Gastroesophageal sphincter (tissue), 4 donors: ENCODE measurements around the gene CIAO2B. TPM values are rescaled to one million over a fixed set of nuclear protein-coding genes. Genes with fewer than 3 reads are reported as not detected.

Experiments used
- ATAC-seq: fragments of 150-250 bp; one replicate; pipeline ENCODE4 v1.9.1; 2016; ENCODE audit warnings: mild to moderate bottlenecking, moderate library complexity
- H3K27ac ChIP-seq, 4 donors: fragments of 200-600 bp; sonication (generic) in 3 of 4; 1 replicate in 3 of 4; 2 replicates in 1 of 4; pipeline ENCODE4 v1.5.1; 2016 to 2019
- H3K27me3 ChIP-seq: fragments of 200-600 bp; sonication (generic); one replicate; pipeline ENCODE4 v1.5.1; 2019
- H3K36me3 ChIP-seq, 2 donors: fragments of 200-600 bp; sonication (generic); one replicate each; pipeline ENCODE4 v1.5.1; 2019; ENCODE audit warnings: control low read depth in 1 of 2
- H3K4me1 ChIP-seq, 3 donors: fragments of 200-600 bp; sonication (generic); 1 replicate in 2 of 3; 2 replicates in 1 of 3; pipeline ENCODE4 v1.5.1; 2016 to 2019; ENCODE audit warnings: control low read depth in 2 of 3
- H3K4me3 ChIP-seq, 2 donors: fragments of 200-600 bp; sonication (generic); one replicate each; pipeline ENCODE4 v1.5.1; 2019; ENCODE audit warnings: mild to moderate bottlenecking in 1 of 2, moderate library complexity in 1 of 2
- H3K9me3 ChIP-seq, 3 donors: fragments of 200-600 bp; sonication (generic); one replicate each; pipeline ENCODE4 v1.5.1; 2017 to 2019; ENCODE audit warnings: control low read depth in 2 of 3
- EP300 ChIP-seq: sonication (generic); formaldehyde crosslinking; IDR thresholded peaks from one replicate; pipeline ENCODE4 v1.6.1; 2017; ENCODE audit warnings: antibody characterized with exemption, mild to moderate bottlenecking
- POLR2A ChIP-seq, 2 donors: fragments of 450-650 bp; IDR thresholded peaks; one replicate each; pipeline ENCODE4 v1.6.1; 2017; ENCODE audit warnings: antibody characterized with exemption in 2 of 2, mild to moderate bottlenecking in 2 of 2, moderate library complexity in 1 of 2
- POLR2AphosphoS5 ChIP-seq: sonication (generic); formaldehyde crosslinking; IDR thresholded peaks from one replicate; pipeline ENCODE4 v1.6.1; 2017; ENCODE audit warnings: antibody characterized with exemption
- WGBS, 2 donors: methylation state at CpG; one replicate each; pipeline ENCODE4 v1.1.5; 2018; ENCODE audit warnings: low coverage in 1 of 2; 5-methylcytosine and 5-hydroxymethylcytosine counted together
- total RNA-seq, 4 donors: library from RNA; depleted of rRNA; stranded (reverse); fragments of >200 nt; gene quantifications; one replicate each; pipeline ENCODE4 v1.1.0, GENCODE V29; 2016
- TF ChIP-seq, protein P1 (sequence below), 4 experiments: fragments of 200-600 bp in 2 of 4; fragments of 450-650 bp in 2 of 4; sonication (generic) in 1 of 4; IDR thresholded peaks; one replicate each; pipeline ENCODE4 v1.5.1; 2017 to 2019; ENCODE audit warnings: antibody characterized with exemption in 4 of 4, mild to moderate bottlenecking in 2 of 4, moderate library complexity in 2 of 4

The CIAO2B gene
- total RNA-seq, 4 donors from 2014 or later, result 54.3 to 88.9 (median 79.5) TPM

DNA sequence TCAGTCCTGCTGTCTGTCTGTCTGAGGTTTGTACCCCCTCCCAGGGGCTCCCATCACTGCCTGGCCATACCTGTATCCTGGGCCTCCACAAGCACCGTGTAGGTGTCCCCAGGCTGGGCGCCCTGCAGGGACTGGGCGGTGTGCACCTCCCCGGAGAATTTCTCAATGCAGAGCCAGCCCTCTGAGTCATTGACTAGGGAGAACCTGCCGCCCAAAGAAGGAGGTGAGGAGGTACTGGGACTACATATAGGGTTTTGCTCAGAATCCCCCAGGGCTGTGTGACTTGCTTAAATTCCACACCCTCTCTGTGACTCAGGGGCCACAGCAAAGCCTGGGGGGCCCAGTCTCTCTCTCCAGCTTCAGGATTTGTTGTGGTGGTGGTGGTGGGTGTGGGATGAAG, 23.1 kb downstream of the CIAO2B start:
- Histone ChIP-seq H3K27ac (no peak overlapping the region), H3K4me3 (no peak overlapping the region), H3K4me1 (peaks cover 0 to 3% (median under 1%) of the 10 kb centered on the region in 3 donors), H3K9me3 (no peaks in the 10 kb centered on the region), H3K27me3 (no peaks in the 10 kb centered on the region), H3K36me3 (no peaks in the 10 kb centered on the region)
- WGBS, 2 donors, result 65% methylated on average over 5 of the region's 5 CpGs; no CpG with 5 or more reads in 1 of the 2 donors
- TF ChIP-seq POLR2AphosphoS5, result no peak
- TF ChIP-seq POLR2A (IDR thresholded peaks at IDR 0.05), result no peak
- TF ChIP-seq EP300, result no peak
- TF ChIP-seq, protein P1, sequence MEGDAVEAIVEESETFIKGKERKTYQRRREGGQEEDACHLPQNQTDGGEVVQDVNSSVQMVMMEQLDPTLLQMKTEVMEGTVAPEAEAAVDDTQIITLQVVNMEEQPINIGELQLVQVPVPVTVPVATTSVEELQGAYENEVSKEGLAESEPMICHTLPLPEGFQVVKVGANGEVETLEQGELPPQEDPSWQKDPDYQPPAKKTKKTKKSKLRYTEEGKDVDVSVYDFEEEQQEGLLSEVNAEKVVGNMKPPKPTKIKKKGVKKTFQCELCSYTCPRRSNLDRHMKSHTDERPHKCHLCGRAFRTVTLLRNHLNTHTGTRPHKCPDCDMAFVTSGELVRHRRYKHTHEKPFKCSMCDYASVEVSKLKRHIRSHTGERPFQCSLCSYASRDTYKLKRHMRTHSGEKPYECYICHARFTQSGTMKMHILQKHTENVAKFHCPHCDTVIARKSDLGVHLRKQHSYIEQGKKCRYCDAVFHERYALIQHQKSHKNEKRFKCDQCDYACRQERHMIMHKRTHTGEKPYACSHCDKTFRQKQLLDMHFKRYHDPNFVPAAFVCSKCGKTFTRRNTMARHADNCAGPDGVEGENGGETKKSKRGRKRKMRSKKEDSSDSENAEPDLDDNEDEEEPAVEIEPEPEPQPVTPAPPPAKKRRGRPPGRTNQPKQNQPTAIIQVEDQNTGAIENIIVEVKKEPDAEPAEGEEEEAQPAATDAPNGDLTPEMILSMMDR (IDR thresholded peaks at IDR 0.05), result no peak
- no peak for ATAC-seq

GRCh38 chr16:66910175-66910940, 23.8 kb downstream of the CIAO2B start:
- Histone ChIP-seq H3K36me3 (no peaks in the 10 kb centered on the region), H3K4me3 (no peak overlapping the region), H3K27me3 (no peaks in the 10 kb centered on the region), H3K27ac (no peak overlapping the region), H3K4me1 (peaks cover 0 to 11% (median 7%) of the 10 kb centered on the region in 3 donors), H3K9me3 (no peaks in the 10 kb centered on the region)
- ATAC-seq, result no peak
- WGBS, 2 donors, result 86% methylated on average over 1 of the region's 14 CpGs; no CpG with 5 or more reads in 1 of the 2 donors
- TF ChIP-seq POLR2AphosphoS5 (no peak), EP300 (no peak), POLR2A (IDR thresholded peaks at IDR 0.05) (no peak)
- TF ChIP-seq, protein P1 (IDR thresholded peaks at IDR 0.05), result no peak

- Histone ChIP-seq H3K4me3 (no peak overlapping the region), H3K36me3 (no peaks in the 10 kb centered on the region), H3K27me3 (no peaks in the 10 kb centered on the region), H3K27ac (no peak overlapping the region), H3K9me3 (no peaks in the 10 kb centered on the region), H3K4me1 (peaks cover 3 to 25% (median 21%) of the 10 kb centered on the region in 3 donors)
- WGBS, 2 donors, result 80 to 95% methylated on average over 1 to 2 of the region's 14 CpGs
- TF ChIP-seq POLR2A (IDR thresholded peaks at IDR 0.05) (no peak), EP300 (no peak), POLR2AphosphoS5 (no peak)
- TF ChIP-seq, protein P1 (IDR thresholded peaks at IDR 0.05), result no peak
- no peak for ATAC-seq
These were observed 25.2 kb downstream of the CIAO2B start for GRCh38 chr16:66908762-66909559.

GRCh38 chr16:66908116-66908515, 26.1 kb downstream of the CIAO2B start:
- no peak for ATAC-seq
- H3K27me3 ChIP-seq, result no peaks in the 10 kb centered on the region
- WGBS, 2 donors, result 100% methylated on average over 1 of the region's 3 CpGs; no CpG with 5 or more reads in 1 of the 2 donors
- H3K9me3 ChIP-seq, result no peaks in the 10 kb centered on the region
- peaks cover 7 to 33% (median 28%) of the 10 kb centered on the region in 3 donors for H3K4me1 ChIP-seq
- H3K36me3 ChIP-seq, result no peaks in the 10 kb centered on the region
- peak overlapping the region in 1 of 4 donors; percentile 6 for H3K27ac ChIP-seq
- no peak for TF ChIP-seq POLR2AphosphoS5
- TF ChIP-seq, protein P1 (IDR thresholded peaks at IDR 0.05), result no peak
- no peak for TF ChIP-seq EP300
- no peak for TF ChIP-seq POLR2A (IDR thresholded peaks at IDR 0.05)
- H3K4me3 ChIP-seq, result no peak overlapping the region
